H9 (cell line): ENCODE results near the gene ZSWIM1. TPM values are rescaled to one million over a fixed set of nuclear protein-coding genes. Genes with fewer than 3 reads are reported as not detected.

Experiments
- DNase-seq: peaks from one replicate; pipeline ENCODE4 v3.0.0-alpha.2; 2017
- H2AFZ ChIP-seq: one replicate; pipeline ENCODE4 v1.6.1; 2013; ENCODE audit warnings: mild to moderate bottlenecking, low read length, control low read depth, moderate library complexity
- H2AK5ac ChIP-seq: 2 replicates; pipeline ENCODE4 v1.6.1; 2013; ENCODE audit warnings: low read length, control low read depth, mixed read lengths; ENCODE audit not compliant: insufficient read length
- H2BK120ac ChIP-seq: one replicate; pipeline ENCODE4 v1.6.1; 2013; ENCODE audit warnings: low read depth, mild to moderate bottlenecking, low read length, control low read depth, inconsistent platforms; ENCODE audit not compliant: poor library complexity, severe bottlenecking
- H2BK12ac ChIP-seq: 2 replicates; pipeline ENCODE4 v1.6.1; 2013; ENCODE audit warnings: low read length, control low read depth, mixed read lengths, low read depth; ENCODE audit not compliant: insufficient read length
- H2BK15ac ChIP-seq: 2 replicates; pipeline ENCODE4 v1.6.1; 2013; ENCODE audit warnings: low read depth, low read length, control low read depth
- H2BK20ac ChIP-seq: one replicate; pipeline ENCODE4 v1.6.1; 2013; ENCODE audit warnings: low read depth, mild to moderate bottlenecking, low read length, control low read depth, inconsistent platforms; ENCODE audit not compliant: poor library complexity, severe bottlenecking
- H2BK5ac ChIP-seq: 2 replicates; pipeline ENCODE4 v1.6.1; 2013; ENCODE audit warnings: low read length, control low read depth, mixed read lengths; ENCODE audit not compliant: insufficient read length
- H3K14ac ChIP-seq: 2 replicates; pipeline ENCODE4 v1.6.1; 2013; ENCODE audit warnings: low read length, control low read depth; ENCODE audit not compliant: insufficient read depth
- H3K18ac ChIP-seq: 2 replicates; pipeline ENCODE4 v1.6.1; 2013; ENCODE audit warnings: low read depth, mild to moderate bottlenecking, mixed read lengths, low read length, control low read depth; ENCODE audit not compliant: insufficient read length
- H3K23ac ChIP-seq: 2 replicates; pipeline ENCODE4 v1.6.1; 2013; ENCODE audit warnings: low read length, control low read depth, mixed read lengths, low read depth; ENCODE audit not compliant: insufficient read length
- H3K23me2 ChIP-seq: 2 replicates; pipeline ENCODE4 v1.6.1; 2013; ENCODE audit warnings: low read depth, mild to moderate bottlenecking, mixed read lengths, low read length, control low read depth; ENCODE audit not compliant: insufficient read length, poor library complexity, severe bottlenecking
- H3K27ac ChIP-seq: 2 replicates; pipeline ENCODE4 v1.5.1; 2013; ENCODE audit warnings: low read length, control low read depth, mixed read lengths, low read depth; ENCODE audit not compliant: insufficient read length
- H3K27me3 ChIP-seq: 2 replicates; pipeline ENCODE4 v1.6.1; 2013; ENCODE audit warnings: low read length, control low read depth, inconsistent platforms; ENCODE audit not compliant: insufficient read depth
- H3K4ac ChIP-seq: 2 replicates; pipeline ENCODE4 v1.6.1; 2013; ENCODE audit warnings: low read depth, mild to moderate bottlenecking, control low read depth, inconsistent platforms, low read length, moderate library complexity
- H3K4me1 ChIP-seq: 2 replicates; pipeline ENCODE4 v1.6.1; 2013; ENCODE audit warnings: low read length, control low read depth, inconsistent platforms; ENCODE audit not compliant: insufficient read depth
- H3K4me2 ChIP-seq: 2 replicates; pipeline ENCODE4 v1.6.1; 2013; ENCODE audit warnings: low read length, control low read depth, mixed read lengths; ENCODE audit not compliant: insufficient read length, insufficient read depth
- H3K56ac ChIP-seq: 2 replicates; pipeline ENCODE4 v1.6.1; 2013; ENCODE audit warnings: low read depth, mild to moderate bottlenecking, mixed read lengths, low read length, control low read depth; ENCODE audit not compliant: insufficient read length
- H3K79me1 ChIP-seq: 2 replicates; pipeline ENCODE4 v1.6.1; 2013; ENCODE audit warnings: low read depth, mild to moderate bottlenecking, moderate library complexity, low read length, control low read depth, inconsistent platforms; ENCODE audit not compliant: insufficient read depth, poor library complexity, severe bottlenecking
- H3K79me2 ChIP-seq: 2 replicates; pipeline ENCODE4 v1.6.1; 2013; ENCODE audit warnings: low read length, control low read depth, inconsistent platforms; ENCODE audit not compliant: insufficient read depth
- H3K9ac ChIP-seq: 2 replicates; pipeline ENCODE4 v1.6.1; 2013; ENCODE audit warnings: low read length, control low read depth, mixed read lengths; ENCODE audit not compliant: insufficient read length; ENCODE audit errors: extremely low read depth
- H3K9me3 ChIP-seq: one replicate; pipeline ENCODE4 v1.6.1; 2013; ENCODE audit warnings: low read depth, low read length, inconsistent platforms; ENCODE audit not compliant: control insufficient read depth
- H3T11ph ChIP-seq: one replicate; pipeline ENCODE4 v1.6.1; 2013; ENCODE audit warnings: mild to moderate bottlenecking, low read length, control low read depth, inconsistent platforms
- H4K20me1 ChIP-seq: one replicate; pipeline ENCODE4 v1.6.1; 2013; ENCODE audit not compliant: control insufficient read depth, insufficient read length, insufficient read depth
- H4K5ac ChIP-seq: 2 replicates; pipeline ENCODE4 v1.6.1; 2013; ENCODE audit warnings: low read depth, mild to moderate bottlenecking, mixed read lengths, low read length, control low read depth; ENCODE audit not compliant: insufficient read length
- H4K8ac ChIP-seq: replicated peaks from 2 replicates; pipeline ENCODE4 v1.6.1; 2013; ENCODE audit warnings: low read length, control low read depth, mixed read lengths, low read depth; ENCODE audit not compliant: insufficient read length
- H4K91ac ChIP-seq: 2 replicates; pipeline ENCODE4 v1.6.1; 2013; ENCODE audit warnings: low read depth, mild to moderate bottlenecking, moderate library complexity, mixed read lengths, low read length, control low read depth; ENCODE audit not compliant: insufficient read length
- H3K27ac Mint-ChIP-seq, 3 experiments: 2 replicates in 2 of 3; 3 replicates in 1 of 3; pipeline ENCODE4 v1.8.0; 2020 to 2021; ENCODE audit warnings: mixed read lengths in 3 of 3, mild to moderate bottlenecking in 1 of 3, moderate library complexity in 1 of 3
- H3K27me3 Mint-ChIP-seq: 2 replicates; pipeline ENCODE4 v1.8.0; 2021; ENCODE audit warnings: low read depth, mild to moderate bottlenecking, moderate library complexity, mixed read lengths
- H3K36me3 Mint-ChIP-seq, 3 experiments: 2 replicates in 2 of 3; 3 replicates in 1 of 3; pipeline ENCODE4 v1.8.0; 2020 to 2021; ENCODE audit warnings: low read depth in 3 of 3, mixed read lengths in 3 of 3; ENCODE audit not compliant: insufficient read depth in 1 of 3
- H3K4me1 Mint-ChIP-seq, 2 experiments: 2 replicates each; pipeline ENCODE4 v1.8.0; 2020; ENCODE audit warnings: mixed read lengths in 2 of 2
- H3K4me3 Mint-ChIP-seq, 2 experiments: 2 replicates in 1 of 2; 3 replicates in 1 of 2; pipeline ENCODE4 v1.8.0; 2020 to 2021; ENCODE audit warnings: mild to moderate bottlenecking in 2 of 2, mixed read lengths in 2 of 2, moderate library complexity in 1 of 2
- H3K9me3 Mint-ChIP-seq, 2 experiments: 2 replicates in 1 of 2; 3 replicates in 1 of 2; pipeline ENCODE4 v1.8.0; 2020; ENCODE audit warnings: mild to moderate bottlenecking in 2 of 2, mixed read lengths in 2 of 2, moderate library complexity in 1 of 2
- CTCF ChIP-seq: fragments of 200-600 bp; sonication (generic); conservative IDR thresholded peaks from 3 replicates; pipeline ENCODE4 v1.8.0; 2021; ENCODE audit warnings: antibody characterized with exemption, mild to moderate bottlenecking
- WGBS: extraction: QIAGEN DNeasy Blood & Tissue Kit; methylation state at CpG from one replicate; pipeline ENCODE4 v1.1.7; 2013; ENCODE audit warnings: missing lambda C conversion rate, low lambda C conversion rate, mixed read lengths; ENCODE audit not compliant: insufficient read length; ENCODE audit errors: extremely low coverage; 5-methylcytosine and 5-hydroxymethylcytosine counted together
- total RNA-seq: library from RNA; stranded (reverse); gene quantifications from 2 replicates; pipeline ENCODE4 v1.2.1, GENCODE V29; 2021

ZSWIM1 gene
- total RNA-seq, 1 experiment from 2014 or later: 13.0 TPM

DNA sequence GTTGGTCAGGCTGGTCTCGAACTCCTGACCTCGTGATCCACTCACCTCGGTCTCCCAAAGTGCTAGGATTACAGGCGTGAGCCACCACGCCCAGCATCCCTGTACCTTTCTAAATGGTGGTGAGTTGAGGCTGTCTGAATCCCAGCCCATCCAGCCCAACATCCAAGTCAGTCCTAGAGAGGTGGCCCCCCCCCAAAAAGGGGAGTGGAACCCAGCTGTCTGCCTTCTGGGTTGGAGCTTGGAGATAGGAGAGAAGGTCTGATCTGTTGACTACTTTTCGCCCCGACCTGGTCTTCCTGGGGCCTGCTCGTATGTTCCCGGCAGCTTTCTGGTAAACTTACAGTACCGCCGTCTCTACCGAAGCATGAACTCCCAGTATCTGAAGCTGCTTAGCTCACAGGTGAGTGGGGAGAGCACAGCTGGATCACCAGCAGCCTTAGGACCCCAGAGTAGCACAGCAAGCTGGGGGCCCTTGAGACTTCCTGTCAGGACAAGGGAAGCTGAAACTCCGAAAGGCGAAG, 15.7 kb downstream of the ZSWIM1 start:
- Histone ChIP-seq H4K20me1 (no peaks in the 10 kb centered on the region), H3K56ac (no peak overlapping the region), H3K4ac (no peak overlapping the region), H3K23ac (no peak overlapping the region), H4K8ac (no peak overlapping the region), H2BK120ac (no peak overlapping the region), H4K5ac (no peak overlapping the region), H3T11ph (no peak overlapping the region), H3K27me3 (no peaks in the 10 kb centered on the region), H3K27ac (no peak overlapping the region), H3K4me2 (no peak overlapping the region), H2BK12ac (no peak overlapping the region), H2AK5ac (no peak overlapping the region), H2AFZ (no peak overlapping the region), H4K91ac (no peak overlapping the region), H2BK15ac (no peak overlapping the region), H3K14ac (no peak overlapping the region), H3K18ac (no peak overlapping the region), H3K9ac (no peak overlapping the region), H3K23me2 (peaks cover 2% of the 10 kb centered on the region), H3K79me2 (no peaks in the 10 kb centered on the region), H3K9me3 (no peaks in the 10 kb centered on the region), H3K79me1 (no peaks in the 10 kb centered on the region), H2BK5ac (no peak overlapping the region), H2BK20ac (no peak overlapping the region), H3K4me1 (no peaks in the 10 kb centered on the region)
- Mint-ChIP-seq H3K4me3 (no peak overlapping the region), H3K9me3 (no peaks in the 10 kb centered on the region), H3K36me3 (peaks cover 18 to 47% (median 42%) of the 10 kb centered on the region in 3 experiments), H3K27ac (no peak overlapping the region), H3K4me1 (peaks cover 5 to 8% of the 10 kb centered on the region in 2 experiments; a peak in 3 of 4 replicates), H3K27me3 (no peaks in the 10 kb centered on the region; the same call in 1 of the 2 replicates)
- no peak for DNase-seq
- no CpG with 5 or more reads among the region's 14 CpGs for WGBS
- TF ChIP-seq CTCF: no peak
